PFSK-1 (cell line): Measurements from ENCODE around the gene FUS.

Experiments used
- POLR2AphosphoS5 ChIP-seq: IDR thresholded peaks from 2 replicates; pipeline ENCODE4 v1.6.1; 2012; ENCODE audit warnings: low read depth, mild to moderate bottlenecking, control low read depth, low read length, moderate library complexity
- SIN3A ChIP-seq: IDR thresholded peaks from 2 replicates; pipeline ENCODE4 v1.6.1; 2012; ENCODE audit warnings: mild to moderate bottlenecking, low read length, moderate library complexity, borderline replicate concordance; ENCODE audit not compliant: insufficient read depth
- TAF1 ChIP-seq: IDR thresholded peaks from 2 replicates; pipeline ENCODE4 v1.6.1; 2012; ENCODE audit warnings: low read length, control low read depth, borderline replicate concordance; ENCODE audit not compliant: insufficient read depth
- TF ChIP-seq, protein P1 (sequence below), 2 experiments: IDR thresholded peaks; 2 replicates each; pipeline versions ENCODE4 v1.6.1 to v1.8.0; 2011 to 2012; ENCODE audit warnings: low read depth in 2 of 2, low read length in 2 of 2, control low read depth in 1 of 2, inconsistent platforms in 1 of 2, mild to moderate bottlenecking in 1 of 2, moderate library complexity in 1 of 2; ENCODE audit not compliant: insufficient read depth in 1 of 2

GRCh38 chr16:31168848-31169247, 11.1 kb upstream of the FUS start:
- TF ChIP-seq, protein P1, sequence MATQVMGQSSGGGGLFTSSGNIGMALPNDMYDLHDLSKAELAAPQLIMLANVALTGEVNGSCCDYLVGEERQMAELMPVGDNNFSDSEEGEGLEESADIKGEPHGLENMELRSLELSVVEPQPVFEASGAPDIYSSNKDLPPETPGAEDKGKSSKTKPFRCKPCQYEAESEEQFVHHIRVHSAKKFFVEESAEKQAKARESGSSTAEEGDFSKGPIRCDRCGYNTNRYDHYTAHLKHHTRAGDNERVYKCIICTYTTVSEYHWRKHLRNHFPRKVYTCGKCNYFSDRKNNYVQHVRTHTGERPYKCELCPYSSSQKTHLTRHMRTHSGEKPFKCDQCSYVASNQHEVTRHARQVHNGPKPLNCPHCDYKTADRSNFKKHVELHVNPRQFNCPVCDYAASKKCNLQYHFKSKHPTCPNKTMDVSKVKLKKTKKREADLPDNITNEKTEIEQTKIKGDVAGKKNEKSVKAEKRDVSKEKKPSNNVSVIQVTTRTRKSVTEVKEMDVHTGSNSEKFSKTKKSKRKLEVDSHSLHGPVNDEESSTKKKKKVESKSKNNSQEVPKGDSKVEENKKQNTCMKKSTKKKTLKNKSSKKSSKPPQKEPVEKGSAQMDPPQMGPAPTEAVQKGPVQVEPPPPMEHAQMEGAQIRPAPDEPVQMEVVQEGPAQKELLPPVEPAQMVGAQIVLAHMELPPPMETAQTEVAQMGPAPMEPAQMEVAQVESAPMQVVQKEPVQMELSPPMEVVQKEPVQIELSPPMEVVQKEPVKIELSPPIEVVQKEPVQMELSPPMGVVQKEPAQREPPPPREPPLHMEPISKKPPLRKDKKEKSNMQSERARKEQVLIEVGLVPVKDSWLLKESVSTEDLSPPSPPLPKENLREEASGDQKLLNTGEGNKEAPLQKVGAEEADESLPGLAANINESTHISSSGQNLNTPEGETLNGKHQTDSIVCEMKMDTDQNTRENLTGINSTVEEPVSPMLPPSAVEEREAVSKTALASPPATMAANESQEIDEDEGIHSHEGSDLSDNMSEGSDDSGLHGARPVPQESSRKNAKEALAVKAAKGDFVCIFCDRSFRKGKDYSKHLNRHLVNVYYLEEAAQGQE (IDR thresholded peaks at IDR 0.05; ENCODE audit: insufficient read depth in 1 of 2, low read depth in 2 of 2, low read length in 2 of 2), result no peak
- TF ChIP-seq TAF1 (no peak), SIN3A (no peak), POLR2AphosphoS5 (no peak)
